Head of caudate nucleus (tissue), 42 donors: ENCODE measurements around the gene LIPI.
"Not testable (repeated sequence)": the region's sequence is repeated elsewhere in the genome, so short reads cannot be mapped to it uniquely, and the experiment has no call there.

Experiments used
- DNase-seq, 42 donors: peaks; one replicate each; pipeline versions ENCODE4 v3.0.0 to v3.0.0-alpha.2; 2020 to 2021; ENCODE audit warnings: mixed read lengths in 7 of 42
- intact Hi-C: fragments of 100-400 bp; cut with DNase I; formaldehyde crosslinking; loops from one replicate; pipeline ENCODE4 v1.15.0; 2022

LIPI gene

DNA sequence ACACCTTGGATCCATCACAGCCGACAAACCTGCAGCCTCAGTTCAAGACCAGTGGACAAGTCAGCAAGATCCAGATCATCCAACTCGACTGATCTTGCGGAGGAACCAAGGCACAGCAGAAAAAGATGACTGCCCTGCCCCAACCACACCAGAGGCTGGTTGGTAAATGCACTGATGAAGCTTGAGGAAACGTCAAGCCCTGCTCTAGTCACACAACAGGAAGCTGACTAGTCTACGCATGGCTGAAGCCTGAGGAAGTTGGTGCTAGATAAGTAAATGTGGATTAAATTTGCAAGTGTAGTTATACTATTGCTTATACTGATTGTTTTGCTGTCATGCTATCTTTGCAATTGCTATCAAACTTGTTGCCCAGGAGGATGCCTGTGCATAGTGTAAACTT, 89.0 kb downstream of the LIPI start:
- intact Hi-C loops = no loop called here
- no peak for DNase-seq

DNA sequence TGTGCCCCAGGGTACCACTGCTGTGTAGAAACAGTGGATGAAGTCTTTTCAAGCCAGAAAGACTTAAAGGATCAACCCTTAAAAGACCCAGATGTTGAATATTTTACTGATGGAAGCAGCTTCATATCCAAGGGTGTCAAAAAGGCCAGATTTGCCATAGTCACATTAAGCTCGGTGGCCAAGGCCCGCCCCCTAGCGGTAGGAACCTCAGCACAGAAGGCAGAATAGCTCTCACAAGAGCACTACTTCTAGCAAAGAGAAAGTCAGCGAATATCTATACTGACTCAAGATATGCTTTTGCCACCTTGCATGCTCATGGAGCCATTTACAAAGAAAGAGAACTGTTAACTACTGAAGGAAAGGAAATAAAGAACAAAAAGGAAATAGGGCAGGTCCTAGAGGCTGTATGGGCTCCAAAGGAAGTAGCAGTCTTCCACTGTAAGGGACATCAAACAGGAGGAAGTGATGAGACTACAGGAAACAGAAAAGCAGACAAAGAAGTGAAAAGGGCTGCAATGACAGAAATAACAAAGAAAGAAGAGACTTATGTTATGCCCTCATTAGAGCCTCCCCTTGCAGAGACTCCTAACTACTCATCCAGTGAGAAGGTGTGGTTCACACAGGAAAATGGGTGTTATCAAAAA, 90.5 kb downstream of the LIPI start:
- intact Hi-C loops = no loop called here
- DNase-seq = peak; percentile 10 to 83 (median 59)

DNA sequence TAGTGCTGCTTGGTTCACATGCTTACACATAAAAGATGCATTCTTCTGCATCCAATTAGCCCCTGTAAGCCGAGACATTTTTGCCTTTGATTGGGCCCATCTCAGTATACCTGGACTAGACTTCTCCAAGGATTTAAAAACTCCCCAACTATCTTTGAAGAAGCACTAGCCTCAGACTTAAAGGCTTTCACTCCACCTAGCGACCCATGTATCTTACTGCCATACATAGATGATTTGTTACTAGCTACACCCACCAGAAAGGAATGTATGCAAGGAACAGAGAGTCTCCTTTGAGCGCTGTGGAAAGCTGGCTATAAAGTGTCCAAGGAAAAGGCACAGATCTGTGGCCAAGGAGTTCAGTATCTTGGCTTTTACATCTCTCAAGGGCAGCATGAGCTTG, 91.7 kb downstream of the LIPI start:
- intact Hi-C loops = no loop called here
- DNase-seq = no peak

DNA sequence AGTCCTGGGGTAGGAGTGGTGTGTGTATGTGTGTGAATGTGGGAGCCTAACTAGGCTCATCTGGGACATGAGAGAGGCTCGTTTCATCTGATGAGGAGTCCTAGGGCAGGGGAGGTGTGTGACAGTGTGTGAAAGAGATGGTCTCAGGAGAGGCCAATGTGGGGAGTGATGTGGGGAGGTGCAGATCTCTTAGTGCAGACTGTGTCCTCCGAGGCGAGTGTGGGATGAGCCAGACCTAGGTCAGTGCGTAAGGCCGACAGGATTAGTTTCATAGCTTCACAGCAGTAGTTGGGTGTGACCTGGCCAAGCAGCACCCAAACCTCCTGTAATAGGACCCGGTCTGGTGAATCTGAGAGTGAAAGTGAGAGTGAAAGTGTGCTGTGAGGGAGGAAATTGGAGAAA, 94.7 kb downstream of the LIPI start:
- no peak for DNase-seq
- intact Hi-C loops = no loop called here

DNA sequence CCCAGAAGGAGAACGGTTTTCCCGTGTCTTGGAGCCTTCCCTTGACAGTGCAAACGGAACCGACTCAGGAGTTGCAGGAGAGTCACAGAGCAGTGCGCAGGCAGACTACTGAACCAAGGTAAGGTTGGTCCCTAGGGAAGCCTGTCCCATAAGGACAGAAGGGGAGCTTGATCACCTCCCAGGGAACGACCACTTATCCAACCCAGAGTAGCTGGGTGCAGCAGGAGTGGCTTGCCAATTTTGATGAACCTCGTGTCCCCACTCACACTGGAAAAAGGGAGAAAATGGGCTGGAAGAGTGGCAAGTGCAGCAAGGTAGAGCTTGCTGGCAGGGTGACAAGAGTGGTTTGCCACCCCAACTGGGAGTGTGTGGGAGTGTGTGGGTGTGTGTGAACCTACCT, 95.1 kb downstream of the LIPI start:
- DNase-seq = no peak

DNA sequence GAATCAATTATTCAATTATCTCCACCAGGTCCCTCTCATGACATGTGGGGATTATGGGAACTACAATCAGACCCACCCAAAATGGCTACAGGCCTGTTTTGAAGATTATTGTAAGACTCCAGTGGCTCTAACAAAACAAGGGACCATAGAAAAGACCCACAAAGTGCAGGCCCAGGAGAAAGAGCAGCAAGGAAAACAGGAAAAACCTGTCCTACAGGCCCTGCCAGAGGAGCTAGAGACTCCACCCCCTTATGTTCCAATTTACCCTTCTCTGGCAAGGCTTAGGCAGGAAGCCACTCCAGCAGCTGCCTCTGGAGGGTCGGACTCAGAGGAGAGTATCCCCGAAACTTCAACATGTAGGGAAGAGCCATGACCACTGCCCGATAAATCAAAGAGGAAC, 96.5 kb downstream of the LIPI start:
- no peak for DNase-seq

More for the DNA sequence above, 95.1 kb downstream of the LIPI start:
- intact Hi-C loops = no loop called here

DNA sequence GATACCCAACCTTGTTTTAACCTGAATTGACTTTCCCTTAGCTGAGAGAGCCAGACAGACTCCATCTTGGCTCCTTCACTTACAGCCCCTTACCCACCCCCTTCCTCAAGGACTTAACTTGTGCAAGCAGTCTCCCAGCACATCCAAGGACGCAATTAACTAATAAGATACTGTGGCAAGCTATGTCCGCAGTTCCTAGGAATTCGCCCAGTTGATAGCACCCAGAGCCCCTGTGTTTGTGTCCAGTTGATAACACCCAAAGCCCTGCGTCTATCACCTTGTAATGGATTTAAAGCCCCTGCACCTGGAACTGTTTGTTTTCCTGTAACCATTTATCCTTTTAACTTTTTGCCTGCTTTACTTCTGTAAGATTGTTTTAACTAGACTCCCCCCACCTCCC, 106.2 kb downstream of the LIPI start:
- intact Hi-C loops, DNase-seq: not testable (repeated sequence)

More for the DNA sequence above, 96.5 kb downstream of the LIPI start:
- intact Hi-C loops = no loop called here

DNA sequence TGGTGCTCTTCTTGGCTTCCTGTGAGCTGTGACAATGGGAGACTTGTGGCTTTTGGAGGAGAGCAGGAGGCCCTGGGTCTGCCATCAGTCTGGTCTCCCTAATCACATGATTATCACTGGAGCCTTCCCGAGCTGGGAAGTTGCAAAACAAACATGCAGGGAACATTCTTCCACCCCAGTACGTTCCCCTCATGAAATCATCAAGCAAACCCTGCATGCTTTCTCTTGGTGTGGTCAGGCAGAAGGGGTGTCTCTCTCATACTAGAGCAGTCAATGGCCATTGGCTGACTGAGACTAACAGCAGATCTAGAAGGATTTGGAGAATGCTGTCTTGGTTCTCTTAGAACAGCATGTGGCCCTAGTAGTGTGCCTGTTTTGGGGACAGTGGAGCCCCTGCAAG, 111.2 kb downstream of the LIPI start:
- intact Hi-C loops = no loop called here
- peak in 1 of 42 donors; percentile 13 for DNase-seq

DNA sequence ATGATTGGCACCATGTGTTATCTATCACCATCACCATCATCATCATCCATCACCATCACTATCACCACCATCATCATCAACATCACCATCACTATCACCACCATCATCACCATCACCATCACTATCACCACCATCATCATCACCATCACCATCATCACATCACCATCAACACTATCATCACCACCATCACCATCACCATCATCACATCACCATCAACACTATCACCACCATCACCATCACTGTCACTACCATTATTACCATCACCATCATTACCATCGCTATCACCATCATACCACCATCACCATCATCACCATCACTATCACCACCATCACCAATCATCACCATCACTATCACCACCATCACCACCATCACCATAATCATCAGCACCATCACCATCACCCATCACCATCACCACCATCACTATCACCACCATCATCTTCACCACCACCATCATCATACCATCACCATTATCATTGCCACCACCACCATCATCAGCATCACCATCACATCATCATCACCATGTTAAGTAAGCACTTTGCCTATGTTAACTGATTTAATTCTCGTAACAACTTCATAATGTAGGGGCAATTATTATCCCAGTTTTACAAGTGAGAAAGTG, 112.8 kb downstream of the LIPI start:
- DNase-seq = no peak
- intact Hi-C loops = no loop called here

DNA sequence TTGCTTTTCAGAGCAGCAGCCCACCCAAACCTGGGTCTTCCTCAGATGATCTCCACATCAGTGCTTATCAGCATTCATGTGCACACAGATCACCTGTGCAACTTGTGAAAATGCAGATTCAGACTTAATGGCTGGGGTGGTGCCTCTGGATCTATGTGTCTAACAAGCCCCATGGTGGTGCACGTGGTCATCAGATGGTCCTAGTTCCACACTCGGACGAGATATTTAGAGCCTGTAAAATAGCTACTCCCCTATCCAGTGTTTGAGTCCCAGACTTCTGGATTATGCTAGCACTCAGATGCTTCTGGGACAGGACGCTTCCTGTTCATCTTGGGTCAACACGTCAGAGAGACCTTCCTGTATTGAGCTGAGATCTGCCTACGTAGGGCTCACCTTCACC, 114.2 kb downstream of the LIPI start:
- intact Hi-C loops = no loop called here

DNA sequence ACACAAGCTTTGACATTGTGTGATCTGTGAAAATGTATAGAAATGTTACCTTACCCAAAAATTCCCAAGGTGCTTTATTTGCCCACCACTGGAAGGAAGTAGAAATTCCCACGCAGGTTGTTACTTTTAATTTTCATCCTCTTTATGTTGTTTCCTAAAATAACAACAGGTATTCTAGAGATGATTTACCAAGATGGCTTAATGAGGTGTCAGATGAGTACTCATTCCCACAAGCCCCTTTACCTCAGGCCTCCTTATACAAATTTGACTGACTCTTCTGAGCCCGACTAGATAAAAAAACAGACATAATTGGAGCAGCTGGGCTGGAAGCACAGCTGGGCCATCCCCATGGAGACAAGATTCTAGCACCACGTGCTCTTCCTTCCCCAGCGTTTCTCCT, 114.6 kb downstream of the LIPI start:
- intact Hi-C loops = no loop called here
- no peak for DNase-seq

More for the DNA sequence above, 114.2 kb downstream of the LIPI start:
- peak in 1 of 42 donors; percentile 34 for DNase-seq

DNA sequence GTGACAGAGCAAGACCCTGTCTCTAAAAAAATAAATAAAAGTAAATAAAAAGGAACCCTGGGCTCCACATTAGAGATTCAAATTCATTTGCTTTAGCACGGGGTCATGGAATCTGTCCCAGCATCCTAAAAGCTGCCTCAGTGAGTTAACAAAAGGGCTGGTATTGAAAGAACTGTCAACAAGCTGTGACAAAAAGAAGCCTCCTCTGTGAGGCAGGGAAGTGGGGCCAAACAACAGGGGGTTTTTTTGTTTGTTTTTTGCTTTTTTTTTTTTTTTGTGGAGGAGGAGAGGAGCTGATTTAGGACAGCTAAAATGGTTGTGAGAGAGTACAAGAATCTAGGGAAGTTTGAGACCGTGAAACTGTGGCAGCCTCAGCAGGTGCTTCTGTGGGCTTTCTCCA, 115.7 kb downstream of the LIPI start:
- DNase-seq = peak in 2 of 42 donors; percentile 13 to 33
- intact Hi-C loops = no loop called here

DNA sequence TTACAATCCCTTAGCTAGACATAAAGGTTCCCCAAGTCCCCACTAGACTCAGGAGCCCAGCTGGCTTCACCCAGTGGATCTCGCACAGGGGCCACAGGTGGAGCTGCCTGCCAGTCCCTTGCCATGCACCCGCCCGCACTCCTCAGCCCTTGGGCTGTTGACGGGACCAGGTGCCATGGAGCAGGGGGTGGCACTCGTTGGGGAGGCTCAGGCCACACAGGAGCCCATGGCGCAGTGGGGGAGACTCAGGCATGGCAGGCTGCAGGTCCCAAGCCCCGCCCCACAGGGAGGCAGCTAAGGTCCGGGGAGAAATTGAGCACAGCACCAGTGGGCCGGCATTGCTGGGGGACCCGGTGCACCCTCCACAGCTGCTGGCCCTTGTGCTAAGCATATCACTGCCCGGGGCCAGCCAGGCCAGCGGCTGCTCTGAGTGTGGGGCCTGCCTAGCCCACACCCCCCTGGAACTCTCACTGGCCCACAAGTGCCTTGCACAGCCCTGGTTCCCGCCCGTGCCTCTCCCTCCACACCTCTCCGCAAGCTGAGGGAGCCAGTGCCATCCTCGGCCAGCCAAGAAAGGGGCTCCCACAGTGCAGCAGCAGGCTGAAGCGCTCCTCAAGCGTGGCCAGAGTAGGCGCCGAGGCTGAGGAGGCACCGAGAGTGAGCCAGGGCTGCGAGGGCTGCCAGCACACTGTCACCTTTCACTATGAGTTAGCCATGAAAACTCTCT, 117.8 kb downstream of the LIPI start:
- DNase-seq = peak in 1 of 42 donors; percentile 20
- intact Hi-C loops = no loop called here

DNA sequence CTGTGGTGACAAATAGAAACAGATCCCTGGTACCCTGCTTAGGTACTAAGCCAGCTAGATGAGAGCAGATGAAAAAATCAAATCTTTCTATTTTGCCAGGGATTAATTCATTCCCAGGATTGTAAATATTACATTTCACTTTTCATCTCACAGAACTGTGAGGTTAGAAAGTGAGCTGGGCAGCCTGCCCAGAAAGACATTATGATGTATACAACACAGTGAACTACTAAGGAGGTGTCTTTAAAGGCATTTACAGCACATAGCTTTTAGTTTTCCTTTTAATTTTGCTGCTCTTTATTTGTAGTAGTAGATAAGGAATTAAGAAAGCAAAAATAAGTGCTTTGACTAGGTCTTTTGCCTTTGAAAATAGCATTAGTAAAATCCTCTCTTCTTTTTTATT, 120.6 kb downstream of the LIPI start:
- DNase-seq = peak in 1 of 42 donors; percentile 20
- intact Hi-C loops = not testable (repeated sequence)

DNA sequence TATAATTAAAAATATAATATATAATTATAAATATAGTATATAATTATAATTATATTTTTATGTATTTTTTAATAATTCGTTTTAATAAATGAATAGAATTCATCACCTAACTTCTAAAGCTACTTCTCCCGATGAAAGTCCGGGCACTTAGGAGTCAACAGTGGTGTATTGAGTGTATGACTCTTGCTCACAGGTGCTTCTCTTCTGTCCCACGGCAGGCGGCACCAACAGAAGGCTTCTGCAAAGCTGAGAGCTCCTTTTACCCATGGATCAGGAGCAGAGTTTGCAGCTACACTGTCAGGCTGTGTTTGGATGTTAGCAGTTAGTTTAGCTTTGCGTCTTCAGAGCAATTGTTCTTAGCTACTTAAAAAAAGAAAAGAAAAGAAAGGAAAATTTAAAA, 122.4 kb downstream of the LIPI start:
- DNase-seq = no peak
- intact Hi-C loops = no loop called here

DNA sequence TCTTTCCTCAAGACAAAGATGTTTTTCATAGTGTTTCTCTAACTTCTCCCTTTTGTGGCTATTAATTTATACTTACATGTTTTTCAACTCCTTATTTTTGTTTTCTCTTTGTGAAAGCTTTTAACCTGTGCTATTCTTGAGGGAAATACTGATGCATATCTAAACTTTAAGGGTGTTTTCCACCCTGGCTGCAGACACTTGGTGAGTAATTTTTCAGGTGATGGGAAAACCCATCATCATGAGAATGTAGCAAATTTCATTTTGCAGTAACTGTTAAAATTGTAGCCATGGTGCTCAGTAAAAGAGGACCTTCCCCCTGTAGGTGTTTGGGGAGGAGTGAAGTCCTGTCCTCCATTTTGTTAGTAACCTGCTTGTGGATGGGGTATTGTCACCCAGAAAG, 124.2 kb downstream of the LIPI start:
- intact Hi-C loops = no loop called here
- no peak for DNase-seq

DNA sequence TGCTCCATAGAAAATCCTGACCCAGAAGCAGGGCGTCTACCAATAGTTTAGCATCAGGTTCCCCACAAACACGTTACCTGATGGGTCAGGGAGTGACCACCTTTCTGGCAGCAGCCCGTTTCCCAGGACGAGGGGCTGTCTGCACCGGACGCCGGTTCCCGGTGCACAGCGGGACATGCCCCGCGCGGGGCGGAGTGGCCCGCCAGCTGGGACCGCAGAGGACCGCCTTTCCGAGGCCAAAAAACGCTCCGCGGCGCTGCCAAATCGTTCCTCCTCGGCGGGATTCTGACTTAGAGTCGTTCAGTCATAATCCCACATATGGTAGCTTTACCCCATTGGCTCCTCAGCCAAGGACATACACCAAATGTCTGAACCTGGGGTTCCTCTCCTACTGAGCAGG, 126.1 kb downstream of the LIPI start:
- intact Hi-C loops = no loop called here
- peak in 1 of 42 donors; percentile 34 for DNase-seq

DNA sequence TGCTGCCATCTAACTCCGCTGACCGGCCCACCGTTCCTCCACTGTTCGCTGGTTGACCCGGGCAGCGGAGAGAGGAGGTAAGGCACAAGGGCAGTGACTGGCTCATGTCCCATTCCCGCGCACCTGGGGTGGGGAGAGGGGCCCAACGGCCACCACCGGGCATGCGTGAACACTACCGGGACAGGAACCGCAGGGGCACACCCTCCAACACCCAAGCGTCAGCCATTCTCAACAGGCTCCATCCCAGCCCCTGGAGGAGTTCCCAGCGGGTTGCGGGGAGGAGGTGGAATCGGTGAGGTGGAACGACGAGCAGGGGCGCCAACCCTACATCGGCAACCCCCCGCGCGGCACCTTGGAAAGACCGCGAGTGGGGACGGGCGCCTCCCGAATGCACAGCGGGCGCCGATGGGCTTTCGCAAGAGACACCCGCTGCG, 126.7 kb downstream of the LIPI start:
- peak in 1 of 42 donors; percentile 34 for DNase-seq
- intact Hi-C loops = no loop called here

DNA sequence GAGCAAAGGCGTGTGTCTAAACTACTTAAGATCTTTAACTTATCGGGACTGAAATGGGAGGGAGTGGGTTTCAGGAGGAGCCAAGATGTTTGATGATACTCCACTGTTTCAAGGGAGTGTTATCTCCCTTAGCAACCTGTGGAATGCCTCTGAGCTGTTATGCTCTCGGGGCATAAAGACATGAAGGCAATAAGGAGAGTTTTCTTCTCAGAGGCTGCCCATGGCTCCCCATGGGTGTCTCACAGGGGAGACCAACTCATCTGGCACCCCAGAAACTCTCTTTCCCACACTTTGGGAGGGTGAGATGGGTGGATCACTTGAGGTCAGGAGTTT, 130.0 kb downstream of the LIPI start:
- intact Hi-C loops = no loop called here
- DNase-seq = peak in 1 of 42 donors; percentile 14

DNA sequence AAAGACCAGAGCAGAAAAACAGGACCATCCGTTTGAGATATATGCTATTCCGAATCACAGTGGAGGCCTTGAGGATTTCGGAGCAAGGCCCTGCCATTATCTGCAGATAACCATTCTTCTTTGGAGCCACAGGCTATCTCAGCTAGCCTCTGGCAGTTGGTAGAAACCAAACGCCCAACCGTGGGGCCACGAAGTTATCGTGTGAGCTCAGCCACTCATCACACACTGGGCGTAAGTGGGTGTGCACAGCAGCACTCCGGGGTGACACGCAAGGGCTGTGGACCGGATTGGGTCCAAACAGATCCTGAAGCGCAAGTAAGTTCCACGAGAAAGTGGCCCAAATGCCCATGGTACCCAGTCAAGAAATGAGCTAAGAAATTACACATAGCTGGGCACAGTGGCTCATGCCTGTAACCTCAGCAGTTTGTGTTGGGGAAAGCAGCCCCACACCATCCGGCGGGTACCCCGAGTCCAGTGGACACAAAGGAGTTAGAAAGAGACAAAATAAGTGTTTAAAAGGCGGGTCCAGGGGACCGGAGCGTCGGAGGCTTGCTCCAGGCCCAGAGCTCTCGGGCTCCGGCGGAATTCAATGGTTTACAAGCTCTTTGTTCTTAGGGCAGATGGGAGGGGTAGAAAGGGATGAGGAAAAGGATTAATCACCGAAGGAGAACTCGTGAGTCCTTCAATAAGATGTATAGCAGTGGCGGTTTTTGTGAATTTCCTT, 130.6 kb downstream of the LIPI start:
- DNase-seq = peak in 3 of 42 donors; percentile 11 to 40 (median 19)
- intact Hi-C loops = no loop called here
